ENCODE results near the gene C1QL1. TPM values are rescaled to one million over a fixed set of nuclear protein-coding genes. Genes with fewer than 3 reads are reported as not detected.

C1QL1 gene
- total and polyA plus RNA-seq, 12 donors = 0.37 to 25.6 (median 1.6) TPM

GRCh38 chr17:44997733-44998520 is 29.8 kb upstream of the C1QL1 start:
- intact Hi-C loops (cut with DNase I) = no loop called here
- DNase-seq (peak in 1 of 2 donors; percentile 41), ATAC-seq (peak in 7 of 8 donors; percentile 61 to 82 (median 70))
- WGBS, 2 donors = 34 to 39% methylated on average over 7 of the region's 7 CpGs
- peaks cover 0 to 3% (median 0%) of the 10 kb centered on the region in 7 donors for H3K27me3 ChIP-seq
- no peaks in the 10 kb centered on the region for H3K36me3 ChIP-seq
- no peak for TF ChIP-seq CTCF (IDR thresholded peaks at IDR 0.05)
- H3K4me3 ChIP-seq = no peak overlapping the region
- H3K9me3 ChIP-seq = peaks cover 0 to 10% (median 0%) of the 10 kb centered on the region in 11 donors
- H3K4me1 ChIP-seq = peaks cover 0 to 18% (median 11%) of the 10 kb centered on the region in 9 donors
- no peak overlapping the region for H3K27ac ChIP-seq

- Histone ChIP-seq H3K27ac (no peak overlapping the region), H3K27me3 (peaks cover 0 to 3% (median 0%) of the 10 kb centered on the region in 7 donors), H3K4me3 (no peak overlapping the region), H3K4me1 (peaks cover 0 to 18% (median 11%) of the 10 kb centered on the region in 9 donors), H3K36me3 (no peaks in the 10 kb centered on the region), H3K9me3 (peaks cover 0 to 10% (median 0%) of the 10 kb centered on the region in 11 donors)
- intact Hi-C loops (cut with DNase I) = no loop called here
- WGBS, 2 donors = 61 to 68% methylated on average over 10 of the region's 10 CpGs
- no peak for DNase-seq
- no peak for TF ChIP-seq CTCF (IDR thresholded peaks at IDR 0.05)
- ATAC-seq = no peak
Measured at GRCh38 chr17:44996304-44996703, 28.2 kb upstream of the C1QL1 start.

GRCh38 chr17:44995436-44996001 is 27.4 kb upstream of the C1QL1 start:
- ATAC-seq (peak in 5 of 8 donors; percentile 41 to 83 (median 65)), DNase-seq (peak; percentile 38 to 45)
- intact Hi-C loops (cut with DNase I) = no loop called here
- Histone ChIP-seq H3K36me3 (no peaks in the 10 kb centered on the region), H3K27me3 (peaks cover 0 to 3% (median 0%) of the 10 kb centered on the region in 7 donors), H3K4me1 (peaks cover 0 to 18% (median 11%) of the 10 kb centered on the region in 9 donors), H3K9me3 (peaks cover 0 to 10% (median 0%) of the 10 kb centered on the region in 11 donors), H3K27ac (no peak overlapping the region), H3K4me3 (no peak overlapping the region)
- WGBS, 2 donors = 34 to 36% methylated on average over 11 of the region's 11 CpGs
- no peak for TF ChIP-seq CTCF (IDR thresholded peaks at IDR 0.05)

GRCh38 chr17:44992242-44992939 is 24.3 kb upstream of the C1QL1 start:
- intact Hi-C loops (cut with DNase I) = no loop called here
- Histone ChIP-seq H3K27me3 (peaks cover 0 to 27% (median 7%) of the 10 kb centered on the region in 7 donors), H3K4me3 (no peak overlapping the region), H3K9me3 (no peaks in the 10 kb centered on the region), H3K27ac (no peak overlapping the region), H3K36me3 (no peaks in the 10 kb centered on the region), H3K4me1 (peaks cover 0 to 16% (median 7%) of the 10 kb centered on the region in 9 donors)
- DNase-seq (no peak), ATAC-seq (no peak)
- TF ChIP-seq CTCF (IDR thresholded peaks at IDR 0.05) = no peak
- WGBS, 2 donors = 88 to 89% methylated on average over 5 of the region's 5 CpGs
